ENCODE results near the gene SYT10. TPM values are rescaled to one million over a fixed set of nuclear protein-coding genes. Genes with fewer than 3 reads are reported as not detected.

Gene SYT10
- total and polyA plus RNA-seq, 11 donors, result not detected

DNA sequence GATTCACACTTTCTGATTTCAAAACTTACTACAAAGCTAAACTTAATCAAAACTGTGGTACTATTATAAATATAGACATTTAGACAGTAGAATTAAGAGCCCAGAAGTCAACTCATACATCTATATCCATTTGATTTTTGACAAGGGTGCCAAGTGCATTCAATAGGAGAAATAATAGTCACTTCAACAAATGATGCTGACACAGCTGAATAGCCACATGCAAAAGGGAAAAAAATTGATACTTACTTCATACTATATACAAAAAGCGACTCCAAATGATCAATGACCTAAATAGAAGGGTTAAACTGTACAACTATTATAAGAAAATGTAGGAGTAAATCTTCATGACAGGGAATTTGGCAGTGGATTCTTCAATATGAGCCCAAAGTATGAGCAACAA, 40.7 kb upstream of the SYT10 start:
- DNase-seq, result no peak
- Histone ChIP-seq H3K9me3 (peaks cover 0 to 4% (median 0%) of the 10 kb centered on the region in 12 donors), H3K4me3 (no peak overlapping the region), H3K4me1 (no peaks in the 10 kb centered on the region), H3K27me3 (no peaks in the 10 kb centered on the region), H3K36me3 (no peaks in the 10 kb centered on the region), H3K27ac (no peak overlapping the region)
- no peak for TF ChIP-seq POLR2A (IDR thresholded peaks at IDR 0.05)
- TF ChIP-seq, protein P1, sequence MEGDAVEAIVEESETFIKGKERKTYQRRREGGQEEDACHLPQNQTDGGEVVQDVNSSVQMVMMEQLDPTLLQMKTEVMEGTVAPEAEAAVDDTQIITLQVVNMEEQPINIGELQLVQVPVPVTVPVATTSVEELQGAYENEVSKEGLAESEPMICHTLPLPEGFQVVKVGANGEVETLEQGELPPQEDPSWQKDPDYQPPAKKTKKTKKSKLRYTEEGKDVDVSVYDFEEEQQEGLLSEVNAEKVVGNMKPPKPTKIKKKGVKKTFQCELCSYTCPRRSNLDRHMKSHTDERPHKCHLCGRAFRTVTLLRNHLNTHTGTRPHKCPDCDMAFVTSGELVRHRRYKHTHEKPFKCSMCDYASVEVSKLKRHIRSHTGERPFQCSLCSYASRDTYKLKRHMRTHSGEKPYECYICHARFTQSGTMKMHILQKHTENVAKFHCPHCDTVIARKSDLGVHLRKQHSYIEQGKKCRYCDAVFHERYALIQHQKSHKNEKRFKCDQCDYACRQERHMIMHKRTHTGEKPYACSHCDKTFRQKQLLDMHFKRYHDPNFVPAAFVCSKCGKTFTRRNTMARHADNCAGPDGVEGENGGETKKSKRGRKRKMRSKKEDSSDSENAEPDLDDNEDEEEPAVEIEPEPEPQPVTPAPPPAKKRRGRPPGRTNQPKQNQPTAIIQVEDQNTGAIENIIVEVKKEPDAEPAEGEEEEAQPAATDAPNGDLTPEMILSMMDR (IDR thresholded peaks at IDR 0.05), result no peak
- no peak for ATAC-seq
- WGBS, 4 donors, result 60 to 75% (median 68%) methylated on average over 1 of the region's 1 CpG
- intact Hi-C loops (cut with DNase I), result no loop called here

DNA sequence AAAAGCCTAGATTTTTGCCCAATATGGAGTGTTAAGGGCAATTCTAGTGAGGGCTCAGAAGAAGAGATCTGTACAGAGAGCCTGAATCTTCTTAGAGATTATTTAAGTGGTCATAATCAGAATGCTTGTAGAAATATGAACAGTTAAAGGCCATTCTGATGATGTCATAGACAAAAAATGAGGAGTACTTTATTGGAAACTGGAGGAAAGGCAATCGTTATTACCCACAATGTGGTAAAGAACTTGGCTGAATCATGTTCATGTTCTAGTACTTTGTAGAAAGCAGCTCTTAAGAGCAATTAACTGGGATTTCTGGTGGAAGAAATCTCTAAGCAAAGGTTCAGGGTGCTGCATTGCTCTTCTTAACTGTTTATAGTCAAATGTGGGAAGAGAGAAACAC, 36.4 kb upstream of the SYT10 start:
- no peak for ATAC-seq

DNA sequence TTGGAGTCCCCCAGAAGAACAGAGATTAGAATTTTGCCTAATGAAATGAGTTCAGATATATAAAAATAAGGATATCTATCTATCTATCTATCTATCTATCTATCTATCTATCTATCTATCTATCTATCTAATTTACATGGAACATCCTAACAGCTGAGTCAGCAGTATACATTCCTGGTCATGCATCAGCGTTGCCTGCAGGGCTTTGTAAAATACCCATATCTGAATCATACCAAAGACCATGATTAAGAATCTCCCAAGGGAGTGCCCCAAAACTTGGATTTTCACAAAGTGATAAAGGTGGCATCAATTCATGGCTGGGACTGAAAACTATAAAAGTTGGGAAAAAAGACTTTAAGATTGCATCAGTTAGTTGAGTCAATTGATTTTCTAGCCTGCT, 32.7 kb upstream of the SYT10 start:
- H3K36me3 ChIP-seq, result no peaks in the 10 kb centered on the region
- TF ChIP-seq, protein P1 (IDR thresholded peaks at IDR 0.05), result no peak
- H3K4me3 ChIP-seq, result no peak overlapping the region
- no peak overlapping the region for H3K27ac ChIP-seq
- H3K9me3 ChIP-seq, result peaks cover 0 to 23% (median 2%) of the 10 kb centered on the region in 12 donors
- 75 to 86% (median 80%) methylated on average over 1 of the region's 1 CpG for WGBS, 4 donors
- no peaks in the 10 kb centered on the region for H3K4me1 ChIP-seq
- intact Hi-C loops (cut with DNase I), result loop anchor here in 1 of 10 donors (10.0 kb wide), 1 partner anchor 373 kb away; no protein-coding TSS in a partner anchor
- H3K27me3 ChIP-seq, result peaks cover 0 to 4% (median 0%) of the 10 kb centered on the region in 9 donors
- no peak for DNase-seq
- ATAC-seq, result no peak

More for the DNA sequence above, 36.4 kb upstream of the SYT10 start:
- no peaks in the 10 kb centered on the region for H3K4me1 ChIP-seq
- intact Hi-C loops (cut with DNase I), result loop anchor here in 1 of 10 donors (10.0 kb wide), 1 partner anchor 369 kb away; no protein-coding TSS in a partner anchor
- peaks cover 0 to 15% (median 0%) of the 10 kb centered on the region in 12 donors for H3K9me3 ChIP-seq
- no peaks in the 10 kb centered on the region for H3K36me3 ChIP-seq
- TF ChIP-seq, protein P1 (IDR thresholded peaks at IDR 0.05), result no peak
- no peak for TF ChIP-seq POLR2A (IDR thresholded peaks at IDR 0.05)
- H3K4me3 ChIP-seq, result no peak overlapping the region
- H3K27ac ChIP-seq, result no peak overlapping the region
- DNase-seq, result no peak
- WGBS, 4 donors, result 30 to 65% (median 55%) methylated on average over 1 of the region's 1 CpG
- peaks cover 0 to 4% (median 0%) of the 10 kb centered on the region in 9 donors for H3K27me3 ChIP-seq

DNA sequence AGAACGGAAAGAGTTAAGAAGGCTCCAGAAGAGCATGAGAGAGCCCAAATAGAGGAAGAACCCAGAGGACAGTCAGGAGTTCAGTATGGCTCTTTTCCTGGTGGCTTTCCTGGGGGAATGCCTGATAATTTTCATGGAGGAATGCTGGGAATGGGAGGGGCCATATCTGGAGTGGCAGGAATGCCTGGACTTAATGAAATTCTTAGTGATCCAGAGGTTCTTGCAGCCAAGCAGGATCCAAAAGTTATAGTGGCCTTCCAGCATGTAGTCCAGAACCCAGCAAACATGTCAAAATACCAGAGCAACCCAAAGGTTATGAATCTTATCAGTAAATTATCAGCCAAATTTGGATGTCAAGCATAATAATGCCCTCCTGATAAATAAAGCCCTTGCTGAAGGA, 15.5 kb upstream of the SYT10 start:
- Histone ChIP-seq H3K27me3 (no peaks in the 10 kb centered on the region), H3K9me3 (peaks cover 0 to 10% (median 0%) of the 10 kb centered on the region in 12 donors), H3K4me3 (no peak overlapping the region), H3K36me3 (no peaks in the 10 kb centered on the region), H3K27ac (no peak overlapping the region), H3K4me1 (no peaks in the 10 kb centered on the region)
- WGBS, 4 donors, result 95 to 98% (median 97%) methylated on average over 1 of the region's 1 CpG
- DNase-seq (no peak), ATAC-seq (no peak)
- no peak for TF ChIP-seq POLR2A (IDR thresholded peaks at IDR 0.05)
- TF ChIP-seq, protein P1 (IDR thresholded peaks at IDR 0.05), result no peak
- intact Hi-C loops (cut with DNase I), result no loop called here

Measured in heart left ventricle (tissue), 16 donors.